HepG2 (cell line): ENCODE data around the gene KATNAL2. TPM values are rescaled to one million over a fixed set of nuclear protein-coding genes. Genes with fewer than 3 reads are reported as not detected.

Experiments
- CEBPG ChIP-seq: IDR thresholded peaks from 2 replicates; pipeline ENCODE4 v1.6.1; 2016
- EEA1 ChIP-seq: sonication (generic); formaldehyde crosslinking; IDR thresholded peaks from 2 replicates; pipeline ENCODE4 v1.5.1; 2020; ENCODE audit warnings: mild to moderate bottlenecking, missing genetic modification reagents, borderline replicate concordance
- KMT2A ChIP-seq: sonication (generic); formaldehyde crosslinking; IDR thresholded peaks from 2 replicates; pipeline ENCODE4 v1.4.0; 2020; ENCODE audit warnings: missing genetic modification reagents
- MLLT10 ChIP-seq: sonication (generic); formaldehyde crosslinking; IDR thresholded peaks from 2 replicates; pipeline ENCODE4 v1.4.0; 2020; ENCODE audit warnings: missing genetic modification reagents
- NCOR1 ChIP-seq: fragments of 200-600 bp; sonication (generic); IDR thresholded peaks from 2 replicates; pipeline ENCODE4 v1.7.0; 2017; ENCODE audit warnings: antibody characterized with exemption, low read length, borderline replicate concordance
- NFE2L2 ChIP-seq: fragments of 150-350 bp; IDR thresholded peaks from 2 replicates; pipeline ENCODE4 v1.6.1; 2014; ENCODE audit warnings: low read length
- POLR2AphosphoS2 ChIP-seq: IDR thresholded peaks from 2 replicates; pipeline ENCODE4 v1.6.1; 2011; ENCODE audit warnings: low read depth, low read length, improper control_type of control experiment
- RELA ChIP-seq: sonication (generic); formaldehyde crosslinking; IDR thresholded peaks from 2 replicates; pipeline ENCODE4 v1.4.0; 2020; ENCODE audit warnings: missing genetic modification reagents
- SSRP1 ChIP-seq: IDR thresholded peaks from 2 replicates; pipeline ENCODE4 v1.6.1; 2016; ENCODE audit warnings: control low read depth
- ZBTB33 ChIP-seq: sonication (generic); formaldehyde crosslinking; IDR thresholded peaks from 2 replicates; pipeline ENCODE4 v1.4.0; 2020; ENCODE audit warnings: missing genetic modification reagents
- ZBTB8A ChIP-seq: sonication (generic); formaldehyde crosslinking; IDR thresholded peaks from 2 replicates; pipeline ENCODE4 v1.4.0; 2020; ENCODE audit warnings: mild to moderate bottlenecking, low read depth, missing genetic modification reagents, borderline replicate concordance
- ZNF276 ChIP-seq: sonication (generic); formaldehyde crosslinking; IDR thresholded peaks from 2 replicates; pipeline ENCODE4 v1.4.0; 2020; ENCODE audit warnings: mild to moderate bottlenecking, low read depth, missing genetic modification reagents
- ZNF761 ChIP-seq: sonication (generic); formaldehyde crosslinking; conservative IDR thresholded peaks from 2 replicates; pipeline ENCODE4 v1.4.0; 2020; ENCODE audit warnings: mild to moderate bottlenecking, missing genetic modification reagents
- ZNF891 ChIP-seq: sonication (generic); formaldehyde crosslinking; IDR thresholded peaks from 2 replicates; pipeline ENCODE4 v1.5.0; 2020; ENCODE audit warnings: mild to moderate bottlenecking, missing genetic modification reagents
- polyA plus RNA-seq, 8 experiments: library from polyadenylated mRNA; depleted of rRNA in 3 of 8; stranded (reverse) in 7 of 8; unstranded in 1 of 8; fragments of >200 nt; fragmentation: Illumina TruSeq in 4 of 8; extraction: Trizol in 4 of 8; gene quantifications; 2 replicates each; pipeline versions ENCODE4 v1.2.1 to v1.2.3, GENCODE V29; 2011 to 2016; ENCODE audit warnings: low read depth in 4 of 8, missing spikeins in 1 of 8, mixed read lengths in 1 of 8; ENCODE audit not compliant: insufficient read depth in 1 of 8
- total RNA-seq, 5 experiments: library from RNA; depleted of rRNA; stranded (reverse); fragments of >200 nt; fragmentation: Illumina TruSeq; extraction: Trizol; gene quantifications; 2 replicates each; pipeline ENCODE4 v1.2.3, GENCODE V29; 2016; ENCODE audit warnings: low read depth in 1 of 5
- TF ChIP-seq, protein P1 (sequence below): sonication (generic); formaldehyde crosslinking; conservative IDR thresholded peaks from 2 replicates; pipeline ENCODE4 v1.8.0; 2022; ENCODE audit warnings: low read depth, missing genetic modification reagents

The KATNAL2 gene
- total and polyA plus RNA-seq, 2 of the 13 experiments (the other 11 are each of a cell fraction or from before 2014, with no cell fraction given): not detected

- TF ChIP-seq ZNF276 (CRISPR knock-in tag) (no peak), ZNF761 (CRISPR knock-in tag) (no peak), CEBPG (CRISPR knock-in tag) (no peak), KMT2A (CRISPR knock-in tag) (no peak), ZBTB33 (CRISPR knock-in tag) (peak; percentile 56; the same call in 1 of the 2 replicates), POLR2AphosphoS2 (no peak), MLLT10 (CRISPR knock-in tag) (no peak), NFE2L2 (no peak), NCOR1 (no peak), SSRP1 (CRISPR knock-in tag) (no peak), ZNF891 (CRISPR knock-in tag) (no peak), EEA1 (CRISPR knock-in tag) (no peak), RELA (CRISPR knock-in tag) (no peak), ZBTB8A (CRISPR knock-in tag) (no peak)
- TF ChIP-seq, protein P1, sequence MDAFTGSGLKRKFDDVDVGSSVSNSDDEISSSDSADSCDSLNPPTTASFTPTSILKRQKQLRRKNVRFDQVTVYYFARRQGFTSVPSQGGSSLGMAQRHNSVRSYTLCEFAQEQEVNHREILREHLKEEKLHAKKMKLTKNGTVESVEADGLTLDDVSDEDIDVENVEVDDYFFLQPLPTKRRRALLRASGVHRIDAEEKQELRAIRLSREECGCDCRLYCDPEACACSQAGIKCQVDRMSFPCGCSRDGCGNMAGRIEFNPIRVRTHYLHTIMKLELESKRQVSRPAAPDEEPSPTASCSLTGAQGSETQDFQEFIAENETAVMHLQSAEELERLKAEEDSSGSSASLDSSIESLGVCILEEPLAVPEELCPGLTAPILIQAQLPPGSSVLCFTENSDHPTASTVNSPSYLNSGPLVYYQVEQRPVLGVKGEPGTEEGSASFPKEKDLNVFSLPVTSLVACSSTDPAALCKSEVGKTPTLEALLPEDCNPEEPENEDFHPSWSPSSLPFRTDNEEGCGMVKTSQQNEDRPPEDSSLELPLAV: no peak
Measured at GRCh38 chr18:46917803-46918600, 600 bp downstream of the KATNAL2 start (continued).
